K562 (cell line): ENCODE results near the gene NIM1K.

Experiments
- CTCF ChIP-seq, 3 experiments: IDR thresholded peaks in 2 of 3; conservative IDR thresholded peaks in 1 of 3; 2 replicates each; pipeline ENCODE4 v1.5.1; 2011 to 2012; ENCODE audit warnings: low read length in 3 of 3, mild to moderate bottlenecking in 3 of 3, control low read depth in 2 of 3, improper control_type of control experiment in 1 of 3, inconsistent platforms in 1 of 3, low read depth in 1 of 3, mixed read lengths in 1 of 3, moderate library complexity in 1 of 3; ENCODE audit not compliant: insufficient read depth in 2 of 3
- IRF9 ChIP-seq: fragments of 450-650 bp; IDR thresholded peaks from 2 replicates; pipeline ENCODE4 v1.6.1; 2016; ENCODE audit warnings: missing biosample characterization, missing genetic modification characterization
- MAX ChIP-seq: sonication (generic); formaldehyde crosslinking; IDR thresholded peaks from 2 replicates; pipeline ENCODE4 v1.9.0; 2022; ENCODE audit warnings: mild to moderate bottlenecking, missing genetic modification reagents
- MAZ ChIP-seq, 2 experiments: fragments of 450-650 bp in 1 of 2; sonication (generic) in 1 of 2; formaldehyde crosslinking; IDR thresholded peaks in 1 of 2; conservative IDR thresholded peaks in 1 of 2; 2 replicates each; pipeline versions ENCODE4 v1.4.0 to v1.5.0; 2020; ENCODE audit warnings: mild to moderate bottlenecking in 1 of 2, missing genetic modification reagents in 1 of 2
- MYC ChIP-seq, 2 experiments: fragments of 250-450 bp in 1 of 2; sonication (Bioruptor Pico) in 1 of 2; IDR thresholded peaks; 2 replicates each; pipeline versions ENCODE4 v1.5.1 to v1.6.1; 2012 to 2021; ENCODE audit warnings: low read depth in 2 of 2, borderline replicate concordance in 1 of 2, improper control_type of control experiment in 1 of 2, low read length in 1 of 2, mild to moderate bottlenecking in 1 of 2, moderate library complexity in 1 of 2
- MYNN ChIP-seq, 2 experiments: sonication (generic); formaldehyde crosslinking in 1 of 2; IDR thresholded peaks; 2 replicates each; pipeline versions ENCODE4 v1.5.0 to v1.6.1; 2016 to 2020; ENCODE audit warnings: antibody characterized with exemption in 1 of 2, missing genetic modification reagents in 1 of 2
- NCOA1 ChIP-seq: fragments of 450-650 bp; IDR thresholded peaks from 2 replicates; pipeline ENCODE4 v1.6.1; 2016; ENCODE audit warnings: low read depth
- RAD51 ChIP-seq: fragments of 450-650 bp; IDR thresholded peaks from 2 replicates; pipeline ENCODE4 v1.7.1; 2016; ENCODE audit warnings: low read depth, mild to moderate bottlenecking, borderline replicate concordance
- THAP7 ChIP-seq: fragments of 250-450 bp; sonication (Bioruptor Pico); IDR thresholded peaks from 2 replicates; pipeline ENCODE4 v1.5.0; 2021
- ZNF175 ChIP-seq: fragments of 200-800 bp; sonication (Bioruptor generic); IDR thresholded peaks from 2 replicates; pipeline ENCODE4 v1.6.1; 2016; ENCODE audit warnings: low read depth, mild to moderate bottlenecking, missing genetic modification characterization, missing compliant biosample characterization
- ZNF324 ChIP-seq: fragments of 250-450 bp; sonication (Bioruptor Pico); IDR thresholded peaks from 2 replicates; pipeline ENCODE4 v1.4.0; 2020; ENCODE audit warnings: mild to moderate bottlenecking
- ZNF449 ChIP-seq: fragments of 250-450 bp; sonication (Bioruptor Pico); IDR thresholded peaks from 2 replicates; pipeline ENCODE4 v1.8.0; 2022; ENCODE audit warnings: moderate library complexity, mild to moderate bottlenecking, inconsistent platforms

- no peak for TF ChIP-seq RAD51
- no peak for TF ChIP-seq MAZ (CRISPR knock-in tag; conservative IDR thresholded peaks at IDR 0.05 in 1 of 2, IDR thresholded peaks at IDR 0.05 in 1 of 2)
- TF ChIP-seq MAX, result no peak
- no peak for TF ChIP-seq NCOA1
- TF ChIP-seq ZNF449 (CRISPR knock-in tag), result no peak
- TF ChIP-seq CTCF (IDR thresholded peaks at IDR 0.05 in 2 of 3, conservative IDR thresholded peaks at IDR 0.05 in 1 of 3; ENCODE audit: insufficient read depth in 2 of 3, low read depth in 1 of 3, low read length in 3 of 3), result no peak
- no peak for TF ChIP-seq MYNN (IDR thresholded peaks at IDR 0.05)
- TF ChIP-seq MYNN (CRISPR knock-in tag; IDR thresholded peaks at IDR 0.05), result no peak
- no peak for TF ChIP-seq IRF9 (tag)
- no peak for TF ChIP-seq MYC (IDR thresholded peaks at IDR 0.05; ENCODE audit: low read depth, low read length)
- no peak for TF ChIP-seq MYC (CRISPR knock-in tag; IDR thresholded peaks at IDR 0.05; ENCODE audit: borderline replicate concordance, low read depth)
- TF ChIP-seq THAP7 (CRISPR knock-in tag), result no peak
- TF ChIP-seq ZNF324 (CRISPR knock-in tag), result no peak
- TF ChIP-seq ZNF175 (CRISPR knock-in tag), result no peak
Measured at GRCh38 chr5:43314724-43315123, 122.7 kb downstream of the NIM1K start.
